IPS-11a (cell line): ENCODE results near the gene FBP2.
A peak's percentile ranks its signal among the peaks of the same experiment; 100 is the strongest.

Experiments used
- H3K4me3 ChIP-seq: one replicate; pipeline ENCODE4 v1.5.1; 2013; ENCODE audit warnings: low read depth, low read length, control low read depth

FBP2 gene

DNA sequence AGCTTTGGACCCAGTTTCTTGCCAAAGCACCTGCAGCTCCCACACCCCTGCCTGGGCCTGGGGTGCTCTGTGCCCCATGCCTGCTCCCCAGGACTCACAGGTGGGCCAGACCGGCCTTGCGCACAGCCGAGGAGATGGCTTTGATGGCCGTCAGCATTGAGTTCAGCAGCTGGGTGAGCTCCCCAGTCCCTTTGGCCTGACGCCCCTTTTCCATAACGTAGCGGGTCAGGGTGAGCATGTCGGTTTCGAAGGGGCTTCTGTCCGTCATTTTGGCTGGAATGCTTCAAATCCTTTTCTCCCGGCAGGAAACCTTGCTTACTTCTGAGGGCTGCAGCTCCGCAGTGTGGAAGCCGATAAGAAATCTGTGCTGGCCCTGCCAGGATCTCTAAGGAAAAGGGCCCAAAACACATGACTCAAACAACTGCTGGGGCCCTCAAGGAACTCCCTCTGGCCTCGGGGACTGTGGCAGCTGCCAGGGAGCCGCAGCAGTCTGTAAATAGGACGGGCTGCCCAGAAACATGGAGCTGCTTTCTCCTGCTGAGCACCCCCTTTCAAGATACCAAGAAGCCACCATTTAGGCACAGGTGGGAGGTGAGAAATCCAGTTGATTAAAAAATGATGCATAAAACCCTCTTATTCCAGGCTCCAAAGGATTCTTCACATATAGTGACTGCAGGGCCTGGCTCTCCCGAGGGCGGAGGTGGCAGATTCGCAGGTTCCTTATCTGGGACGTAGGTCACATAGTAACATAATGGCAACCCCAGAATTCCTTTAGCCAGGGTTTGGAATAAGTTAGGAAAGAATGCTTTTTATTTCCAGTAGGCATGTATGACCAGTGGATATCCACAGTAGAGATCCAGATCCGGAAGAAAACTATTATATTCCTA lies at the start of gene FBP2:
FBP2 (minus strand) TSS at position 366 of the 887 bp plus-strand sequence; CDS start at position 268, 98 bp downstream.
- no peak within 1 kb of the TSS for H3K4me3 ChIP-seq

DNA sequence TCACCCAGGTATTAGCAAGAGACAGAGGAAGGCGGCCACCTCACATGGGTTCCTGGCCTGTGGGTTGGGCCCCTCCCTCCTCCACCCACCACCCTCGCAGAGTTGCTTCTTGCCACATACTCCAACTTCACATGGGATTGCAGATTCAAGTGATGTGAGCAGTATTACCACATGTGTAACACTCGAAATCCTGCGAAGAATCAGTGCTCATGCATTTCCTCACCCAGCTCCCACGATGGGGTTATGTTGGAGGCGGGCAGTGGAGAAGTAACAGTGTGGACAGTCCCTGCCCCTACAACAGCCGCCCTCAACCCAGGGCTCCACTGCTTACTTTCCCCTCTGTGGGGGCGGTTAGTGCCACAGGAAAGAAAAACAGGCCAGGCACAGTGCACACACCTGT lies 49.6 kb upstream of the FBP2 start:
- no peak overlapping the region for H3K4me3 ChIP-seq

DNA sequence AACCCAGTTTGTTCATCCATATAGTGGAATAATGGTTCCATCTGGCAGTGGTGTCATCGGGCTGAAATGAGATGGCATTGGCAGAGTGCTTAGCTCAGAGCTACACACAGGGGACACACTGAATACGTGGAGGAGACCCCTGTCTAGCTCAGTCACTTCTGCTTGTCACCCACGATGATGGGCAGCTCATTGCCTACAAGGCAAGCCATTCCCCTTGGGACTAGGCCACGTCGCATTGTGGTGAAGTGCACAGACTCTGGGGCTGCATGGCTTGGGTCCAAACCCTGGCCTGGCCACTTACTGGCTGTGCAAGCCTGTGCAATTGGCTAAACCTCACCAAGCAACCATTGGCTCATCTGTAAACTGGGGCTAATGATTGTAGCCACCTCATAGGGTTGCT lies 48.9 kb upstream of the FBP2 start:
- no peak overlapping the region for H3K4me3 ChIP-seq

DNA sequence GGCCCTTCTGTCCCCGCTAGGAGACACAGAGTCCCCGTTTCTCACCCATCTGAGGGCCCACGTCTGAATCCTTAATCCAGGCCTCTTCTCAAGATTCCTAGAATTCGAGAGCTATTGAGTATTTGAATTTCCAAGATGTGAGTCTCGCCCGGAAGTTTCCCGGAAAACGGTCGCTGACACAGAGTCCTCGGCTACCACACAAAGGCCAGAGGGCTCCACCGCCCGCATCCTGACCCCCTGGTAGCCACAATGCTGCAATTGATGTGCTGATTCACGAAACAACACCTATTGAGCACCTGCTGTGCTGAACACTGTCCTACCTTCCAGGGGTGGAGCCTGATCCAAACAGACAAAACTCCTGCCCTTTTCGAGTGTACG lies 46.4 kb upstream of the FBP2 start:
- H3K4me3 ChIP-seq: peak overlapping the region; percentile 35

DNA sequence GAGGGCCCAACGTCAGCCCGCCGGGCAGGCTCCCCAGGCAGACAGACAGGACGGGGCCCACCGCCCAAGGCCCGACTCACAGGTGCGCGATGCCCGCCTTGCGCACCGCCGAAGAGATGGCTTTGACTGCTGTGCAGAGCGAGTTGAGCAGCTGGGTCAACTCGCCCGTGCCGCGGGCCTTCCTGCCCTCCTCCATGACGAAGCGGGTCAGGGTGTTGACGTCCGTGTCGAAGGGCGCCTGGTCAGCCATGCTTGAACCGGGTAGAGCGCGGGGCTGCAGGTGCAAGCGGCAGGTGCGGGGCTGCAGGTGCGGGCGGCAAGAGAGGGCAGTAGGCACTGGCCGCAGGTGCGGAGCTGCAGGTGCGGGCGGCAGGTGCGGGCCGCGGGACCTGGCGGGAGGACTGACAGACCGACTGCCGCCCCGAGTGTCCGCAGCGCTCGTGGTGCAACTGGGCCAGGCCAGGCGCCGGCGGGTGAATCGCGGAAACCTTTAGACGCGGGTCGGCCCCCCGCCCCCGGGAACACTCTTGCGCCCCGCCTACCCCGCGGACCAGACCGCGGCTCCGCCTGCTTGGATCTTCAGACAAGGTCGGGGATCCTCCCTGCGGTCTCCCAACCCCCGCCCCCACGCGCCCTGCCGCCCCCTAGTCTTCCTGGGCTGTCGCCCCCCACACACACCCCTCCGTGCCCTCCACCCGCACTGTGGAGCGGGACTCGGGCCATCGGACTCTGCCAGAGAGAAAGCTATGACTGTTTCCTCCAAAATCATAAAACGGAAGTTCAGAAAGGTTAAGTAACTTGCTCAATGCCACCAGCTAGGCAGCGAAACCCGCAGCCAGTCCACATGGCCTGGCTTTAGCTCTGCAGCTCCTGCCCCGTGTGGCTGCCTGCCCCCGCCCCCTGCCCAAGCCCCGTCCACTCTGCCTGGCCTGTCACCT lies 45.7 kb upstream of the FBP2 start, which contains the start of gene FBP1:
FBP1 (minus strand) TSS at position 458 of the 938 bp plus-strand sequence; CDS start at position 250, 208 bp downstream.
- peak within 1 kb of the TSS; percentile 43 for H3K4me3 ChIP-seq

DNA sequence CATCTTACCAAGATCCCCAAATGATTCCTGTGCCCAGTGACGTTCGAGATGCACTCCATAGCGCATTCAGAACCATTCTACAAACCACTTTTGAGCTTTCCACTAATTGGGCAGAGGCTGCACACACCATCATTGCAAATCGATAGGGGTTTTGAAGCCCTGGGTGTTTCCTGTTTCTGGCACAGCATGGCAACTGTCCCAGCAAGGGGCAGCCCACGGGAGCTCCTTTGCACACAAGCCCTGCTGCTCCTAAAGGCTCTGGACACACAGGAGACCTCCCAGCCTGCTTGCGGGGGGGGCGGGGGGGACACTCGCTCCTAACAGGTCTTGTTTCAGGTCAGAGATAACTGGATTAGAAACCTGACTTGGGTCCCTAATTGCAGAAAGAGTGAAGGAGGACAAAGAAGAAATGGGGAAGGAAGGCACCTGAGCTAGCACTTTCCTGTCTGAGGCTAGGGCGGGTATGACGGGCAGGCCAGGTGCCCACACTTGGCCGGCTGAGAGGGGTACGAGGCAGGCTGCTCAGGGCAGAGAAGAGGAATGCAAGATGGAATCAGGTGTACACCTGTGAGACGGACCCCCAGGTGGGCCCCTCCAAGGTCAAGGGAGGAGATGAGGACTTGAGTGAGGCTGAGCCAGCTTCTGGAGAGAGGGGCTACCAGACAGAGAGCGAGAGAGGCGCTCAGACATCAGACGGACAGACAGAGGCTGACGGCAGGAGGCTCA lies 44.9 kb upstream of the FBP2 start:
- no peak overlapping the region for H3K4me3 ChIP-seq

DNA sequence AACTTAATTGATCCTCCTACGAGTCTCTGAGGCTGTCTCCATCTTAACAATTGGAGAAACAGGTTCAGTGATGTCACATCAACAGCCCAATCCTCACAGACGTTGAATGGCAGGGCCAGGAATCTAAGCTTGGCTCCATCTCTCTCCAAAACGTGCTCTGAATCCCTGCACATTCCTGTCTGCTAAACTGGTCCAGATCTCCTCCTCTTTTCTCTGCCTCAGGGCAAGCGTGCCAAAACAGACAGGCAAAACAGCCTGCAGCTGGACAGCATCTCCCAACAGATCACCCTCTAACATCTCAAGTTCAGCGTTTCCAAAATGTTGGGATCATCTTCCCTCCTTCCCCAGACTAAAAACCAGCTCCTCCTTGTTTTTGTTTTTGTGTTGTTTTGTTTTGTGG lies 39.1 kb upstream of the FBP2 start:
- H3K4me3 ChIP-seq: no peak overlapping the region

DNA sequence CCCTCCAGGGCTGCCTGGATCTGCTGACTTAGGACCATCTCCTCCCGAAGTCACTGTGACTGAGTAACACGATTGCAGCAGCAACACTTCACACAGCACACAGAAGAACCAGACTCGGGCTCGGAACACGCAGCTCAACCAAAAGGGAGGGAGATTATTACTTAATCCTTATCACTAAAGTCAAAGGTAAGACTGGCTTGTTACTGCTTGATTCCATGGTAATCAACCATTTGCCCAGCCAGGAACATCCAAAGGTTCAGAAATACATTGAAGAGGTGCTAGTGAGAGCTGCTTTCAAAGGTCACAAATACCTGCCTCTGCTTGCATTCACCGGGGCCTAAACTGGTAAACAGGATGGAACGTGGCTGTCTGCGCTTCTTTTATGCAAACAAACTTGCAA lies 38.0 kb upstream of the FBP2 start:
- no peak overlapping the region for H3K4me3 ChIP-seq

DNA sequence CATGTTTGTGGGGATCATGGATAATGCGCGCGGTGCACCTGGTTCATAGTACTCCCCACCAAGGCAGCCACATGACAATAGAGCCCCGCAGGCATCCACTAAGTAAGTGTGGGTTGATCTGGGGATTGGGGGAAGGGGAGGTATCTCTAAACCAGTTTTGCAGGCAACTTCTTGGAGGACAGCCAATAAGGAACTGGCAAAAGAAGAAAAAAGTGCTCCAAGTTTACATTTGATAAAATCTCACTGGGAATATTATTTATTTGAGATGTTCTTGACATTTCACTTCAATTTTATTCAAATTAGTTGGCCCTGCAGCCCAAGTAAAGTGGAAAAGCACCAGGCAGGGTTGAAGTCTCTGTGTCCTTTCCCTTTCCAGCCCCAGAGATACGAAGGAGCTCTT lies 37.2 kb upstream of the FBP2 start:
- no peak overlapping the region for H3K4me3 ChIP-seq

DNA sequence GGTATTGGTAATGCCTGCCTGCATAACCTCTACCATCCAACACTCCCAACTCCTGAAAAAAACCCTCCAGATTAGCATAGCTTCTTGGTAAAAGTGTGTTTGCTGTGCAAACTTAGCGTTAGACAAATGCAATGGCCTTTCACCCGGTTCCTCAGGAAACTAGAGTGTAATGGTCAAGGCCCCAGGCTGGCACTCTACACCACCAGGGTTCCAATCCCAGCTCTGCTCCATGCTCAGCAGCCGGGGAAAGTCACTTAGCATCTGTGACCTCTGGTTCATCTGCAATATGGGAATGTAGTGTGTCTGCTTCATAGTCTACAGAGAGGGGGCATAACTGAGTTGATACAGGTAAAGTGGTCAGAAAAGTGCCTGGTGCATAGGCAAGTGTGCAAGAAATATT lies 36.7 kb upstream of the FBP2 start:
- no peak overlapping the region for H3K4me3 ChIP-seq

DNA sequence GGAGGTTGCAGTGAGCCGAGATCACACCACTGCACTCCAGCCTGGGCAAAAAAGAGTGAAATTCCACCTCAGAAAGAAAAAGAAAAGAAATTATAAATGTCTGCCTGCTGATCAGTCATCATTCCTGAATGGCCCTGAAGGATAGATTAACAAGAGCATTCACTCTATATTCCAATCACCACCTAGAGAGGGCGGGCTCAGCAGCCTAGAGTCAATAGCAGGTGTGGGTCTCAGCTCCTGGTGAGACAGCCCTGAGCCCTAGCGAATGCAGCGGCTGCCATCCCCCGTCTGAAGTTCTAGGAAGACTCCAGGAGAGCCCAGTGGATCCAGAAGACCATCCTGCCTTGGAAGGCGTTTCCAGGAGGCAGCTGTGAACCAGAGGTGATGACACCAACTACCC lies 33.7 kb upstream of the FBP2 start:
- no peak overlapping the region for H3K4me3 ChIP-seq

DNA sequence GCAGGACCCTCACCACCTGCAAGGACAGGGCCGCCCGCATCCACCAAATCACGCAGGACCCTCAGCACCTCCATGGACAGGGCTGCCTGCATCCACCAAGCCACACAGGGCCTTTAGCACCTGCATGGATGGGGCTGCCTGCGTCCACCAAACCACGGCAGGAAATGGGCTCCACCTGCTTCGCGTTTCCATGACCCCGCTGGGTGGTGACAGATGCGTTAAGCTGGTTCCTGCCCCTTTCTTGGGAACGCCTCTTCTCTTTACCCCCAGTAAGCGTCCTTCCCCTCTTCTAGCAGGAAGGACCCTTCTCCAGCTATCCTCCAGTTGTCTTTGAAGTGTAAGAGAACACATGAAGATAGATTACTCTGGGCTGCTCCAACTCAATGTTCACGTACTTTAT lies 32.2 kb upstream of the FBP2 start:
- no peak overlapping the region for H3K4me3 ChIP-seq

DNA sequence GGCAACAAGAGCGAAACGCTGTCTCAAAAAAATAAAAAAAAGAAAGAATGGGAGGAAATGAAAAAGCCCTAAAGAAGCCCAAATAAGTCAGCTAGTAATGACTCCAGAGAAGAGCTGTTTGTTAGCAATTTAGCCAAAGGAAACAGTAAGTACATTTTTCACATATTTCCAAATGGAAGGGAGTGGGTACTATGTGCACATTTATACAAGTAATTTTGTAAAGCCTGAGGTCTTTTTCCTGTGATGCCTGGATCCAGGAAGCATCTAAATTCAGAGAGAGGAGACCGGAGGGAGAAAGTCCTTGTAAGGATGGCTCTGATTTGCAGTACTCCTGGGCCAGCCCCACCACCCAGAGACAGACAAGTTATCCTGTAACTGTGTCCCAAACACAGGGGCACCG lies 31.0 kb upstream of the FBP2 start:
- no peak overlapping the region for H3K4me3 ChIP-seq

DNA sequence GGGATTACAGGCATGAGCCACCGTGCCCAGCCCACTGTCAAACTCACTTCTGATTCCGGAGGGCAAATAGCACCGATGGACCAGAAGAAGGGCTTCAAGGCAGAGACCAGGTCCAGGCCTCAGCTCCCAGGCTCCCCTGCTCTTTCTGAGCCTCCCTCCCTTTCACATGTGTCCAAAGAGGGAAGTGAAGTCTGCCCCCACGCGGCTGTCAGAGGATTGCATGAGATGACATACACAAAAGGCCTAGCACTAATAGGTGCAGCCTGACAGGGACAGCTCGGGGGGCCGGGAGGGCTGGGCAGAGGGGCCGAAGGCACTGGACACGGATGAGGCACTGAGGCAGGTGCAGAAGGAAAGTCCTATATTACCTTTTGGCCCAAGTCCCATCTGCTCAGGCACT lies 29.6 kb upstream of the FBP2 start:
- H3K4me3 ChIP-seq: no peak overlapping the region

DNA sequence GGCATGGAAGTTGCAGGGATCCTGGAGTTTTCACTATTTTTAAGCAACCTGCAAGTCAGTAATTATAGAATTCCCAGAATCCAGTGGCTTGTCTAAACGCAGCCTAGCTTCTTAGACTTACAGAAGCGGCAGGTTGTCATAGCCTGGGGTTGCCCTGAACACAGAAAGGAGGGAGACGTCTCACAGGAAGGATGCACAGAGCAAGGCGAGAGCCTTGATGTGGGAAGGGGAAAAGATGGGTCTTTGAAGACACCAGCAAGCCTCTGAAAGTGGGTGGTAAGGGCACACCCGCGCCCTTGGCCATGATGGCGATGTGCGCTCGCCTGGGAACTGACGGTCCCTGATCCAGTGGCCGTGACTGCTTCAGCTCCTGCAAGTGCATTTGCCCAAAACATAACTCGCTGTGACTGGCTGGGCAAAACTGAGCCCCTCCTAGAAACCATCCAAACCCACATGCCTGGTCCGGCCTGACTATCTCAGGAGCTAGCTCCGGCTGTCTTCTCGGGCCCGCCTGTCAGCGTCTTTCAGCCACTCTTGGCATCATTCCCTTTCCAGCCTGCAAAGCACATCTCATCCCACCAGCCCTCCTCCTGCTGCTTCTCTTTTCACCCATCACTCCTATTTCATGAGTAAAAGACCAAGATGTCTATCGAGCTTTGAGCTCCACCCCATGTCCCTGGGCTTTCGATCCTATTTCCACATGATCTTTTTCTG lies 28.6 kb upstream of the FBP2 start:
- no peak overlapping the region for H3K4me3 ChIP-seq

DNA sequence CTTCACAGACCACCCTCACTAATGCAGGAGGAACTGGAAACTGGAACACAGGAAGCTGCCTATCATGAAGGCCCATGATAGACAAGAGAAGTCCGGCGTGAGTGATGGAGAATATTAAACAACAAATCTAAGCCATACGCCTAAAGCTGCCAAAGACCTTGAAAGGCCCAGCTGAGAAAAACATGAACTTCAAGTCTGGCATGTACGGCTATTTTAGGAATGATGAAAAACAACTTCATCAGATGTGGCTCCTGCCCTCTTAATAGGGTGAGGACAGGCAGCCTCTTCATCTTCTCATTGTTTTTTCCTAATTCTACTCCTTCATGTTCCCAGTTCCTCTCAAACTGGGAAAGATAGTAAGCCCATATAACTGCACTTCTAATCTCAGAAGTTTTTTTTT lies 25.4 kb upstream of the FBP2 start:
- H3K4me3 ChIP-seq: no peak overlapping the region

DNA sequence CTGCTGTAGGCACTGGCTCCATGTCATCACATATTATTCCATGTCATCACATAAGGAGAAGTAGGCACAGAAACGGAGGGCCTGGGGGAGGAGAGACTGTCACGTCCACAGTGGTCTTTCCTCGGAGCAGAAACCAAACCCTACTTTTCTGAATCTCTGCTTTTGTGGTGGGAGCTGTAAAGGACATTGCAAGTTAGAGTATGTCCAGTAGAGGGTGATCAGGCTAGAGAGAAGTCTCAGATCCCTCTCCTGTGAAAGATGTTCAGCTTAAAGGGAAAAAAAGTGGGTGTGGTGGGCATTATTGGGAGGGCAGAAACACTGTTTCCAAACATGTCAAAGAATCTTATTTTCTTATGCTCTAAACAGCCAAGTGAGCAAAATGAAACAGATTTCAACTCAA lies 19.4 kb upstream of the FBP2 start:
- no peak overlapping the region for H3K4me3 ChIP-seq

DNA sequence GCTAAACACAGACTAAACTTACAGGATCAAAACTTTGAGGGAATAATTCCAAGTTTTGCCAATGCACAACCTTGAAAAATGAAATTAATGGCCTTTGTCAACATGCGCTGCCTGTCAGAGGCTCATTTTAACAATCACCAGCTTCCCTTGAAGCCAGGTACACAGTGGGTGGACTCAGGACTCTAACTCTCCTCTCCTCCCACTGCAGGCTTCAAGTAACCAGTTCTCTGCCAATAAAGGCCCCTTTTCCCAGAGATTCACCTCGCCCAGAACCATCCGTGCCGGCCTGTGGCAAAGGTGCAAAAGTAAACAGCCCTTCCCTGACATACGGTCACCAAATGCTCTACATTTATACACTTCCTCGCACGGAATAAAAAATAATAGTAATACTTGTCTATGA lies 18.4 kb upstream of the FBP2 start:
- H3K4me3 ChIP-seq: no peak overlapping the region

DNA sequence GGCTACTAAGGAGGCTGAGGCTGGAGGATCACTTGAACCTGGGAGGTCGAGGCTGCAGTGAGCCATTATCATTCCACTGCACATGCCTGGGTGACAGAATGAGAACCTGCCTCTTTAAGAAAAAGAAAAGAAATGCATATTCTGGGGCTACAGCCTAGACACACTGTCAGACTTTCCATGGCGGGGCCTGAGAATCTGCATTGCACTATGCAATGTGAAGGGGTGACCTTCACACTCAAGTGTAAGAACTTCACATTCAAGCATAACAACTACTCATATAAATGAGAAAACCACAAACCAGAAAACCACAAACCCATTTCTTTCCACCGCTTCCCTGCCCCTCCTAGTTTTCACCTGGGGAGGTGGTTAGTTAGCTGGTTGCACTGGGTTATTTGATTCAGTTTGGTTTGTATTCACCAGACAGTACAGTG lies 18.0 kb upstream of the FBP2 start:
- H3K4me3 ChIP-seq: no peak overlapping the region

DNA sequence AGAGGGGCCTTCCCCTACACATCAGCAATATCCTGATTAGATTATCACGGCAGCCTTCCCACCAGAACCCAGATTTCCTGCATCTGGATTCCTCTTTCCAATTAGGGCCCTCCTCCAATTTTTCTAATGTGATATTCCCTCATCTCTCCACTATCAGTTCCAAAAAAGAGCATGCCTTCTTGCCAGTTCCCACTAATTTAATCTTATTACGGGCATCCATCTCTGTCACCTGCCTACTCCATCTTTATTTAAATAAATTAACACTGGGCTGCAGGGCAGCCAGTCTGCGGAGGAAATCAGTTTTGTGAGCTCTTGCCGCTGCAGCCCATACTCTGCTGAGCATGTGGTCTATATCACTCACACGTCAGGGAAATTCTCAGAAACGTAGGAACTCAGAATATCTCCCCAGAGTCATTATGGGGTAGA lies 16.6 kb upstream of the FBP2 start:
- H3K4me3 ChIP-seq: no peak overlapping the region

DNA sequence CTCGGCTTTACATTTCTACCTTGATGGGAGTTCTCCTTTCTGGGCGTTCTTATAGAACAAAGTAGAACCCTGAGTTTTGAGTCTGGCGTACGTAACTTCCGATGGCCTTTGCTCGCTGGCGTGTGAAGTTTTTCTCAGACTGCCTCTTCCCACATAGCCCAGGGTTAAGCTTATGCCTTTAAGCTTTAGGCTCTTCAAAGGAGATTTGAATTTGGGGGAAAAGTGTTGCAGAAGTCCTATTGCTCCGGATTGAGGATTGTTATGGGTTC lies 13.7 kb upstream of the FBP2 start:
- no peak overlapping the region for H3K4me3 ChIP-seq
